Neural cell (in vitro differentiated cells): ENCODE data around the gene KIF16B. TPM values are rescaled to one million over a fixed set of nuclear protein-coding genes. Genes with fewer than 3 reads are reported as not detected.

Source experiments
- H2AFZ ChIP-seq: fragments of 200-600, 300-800 bp; sonication (generic), shearing (Covaris generic); 2 replicates; pipeline ENCODE4 v1.6.0; 2014; ENCODE audit warnings: low read depth, mild to moderate bottlenecking, antibody characterized with exemption, low read length, moderate library complexity
- H3F3A ChIP-seq: fragments of 200-600 bp; shearing (Covaris generic); 2 replicates; pipeline ENCODE4 v1.6.1; 2016; ENCODE audit warnings: mild to moderate bottlenecking, moderate library complexity, mixed read lengths, antibody characterized with exemption, low read length; ENCODE audit not compliant: insufficient read depth, poor library complexity, severe bottlenecking
- H3K27ac ChIP-seq: fragments of 200-600, 300-800 bp; sonication (generic), shearing (Covaris generic); 2 replicates; pipeline ENCODE4 v1.5.1; 2014; ENCODE audit warnings: mild to moderate bottlenecking, low read length, moderate library complexity
- H3K27me3 ChIP-seq: fragments of 300-800, 200-600 bp; sonication (generic), shearing (Covaris generic); 2 replicates; pipeline ENCODE4 v1.6.0; 2014; ENCODE audit warnings: mild to moderate bottlenecking, low read depth, low read length, moderate library complexity; ENCODE audit not compliant: insufficient read depth
- H3K36me3 ChIP-seq: fragments of 300-800, 200-600 bp; sonication (generic), shearing (Covaris generic); 2 replicates; pipeline ENCODE4 v1.5.1; 2014; ENCODE audit warnings: mild to moderate bottlenecking, antibody characterized with exemption, low read length, moderate library complexity; ENCODE audit not compliant: insufficient read depth
- H3K4me2 ChIP-seq: fragments of 300-800, 200-600 bp; sonication (generic), shearing (Covaris generic); 2 replicates; pipeline ENCODE4 v1.6.0; 2014; ENCODE audit warnings: mild to moderate bottlenecking, low read length
- H3K4me3 ChIP-seq: fragments of 300-800, 200-600 bp; sonication (generic), shearing (Covaris generic); 2 replicates; pipeline ENCODE4 v1.5.1; 2014; ENCODE audit warnings: mild to moderate bottlenecking, low read length, moderate library complexity
- H3K79me2 ChIP-seq: fragments of 200-600 bp; shearing (Covaris generic); replicated peaks from 2 replicates; pipeline ENCODE4 v1.6.0; 2014; ENCODE audit warnings: mild to moderate bottlenecking, low read length, moderate library complexity; ENCODE audit not compliant: insufficient read depth
- H3K9ac ChIP-seq: fragments of 300-800, 200-600 bp; sonication (generic), shearing (Covaris generic); 2 replicates; pipeline ENCODE4 v1.6.1; 2016; ENCODE audit warnings: mild to moderate bottlenecking, low read length, mixed read lengths
- H3K9me2 ChIP-seq: fragments of 200-600 bp; shearing (Covaris generic); 2 replicates; pipeline ENCODE4 v1.6.1; 2016; ENCODE audit warnings: mild to moderate bottlenecking, low read length, mixed read lengths; ENCODE audit not compliant: insufficient read depth
- H3K9me3 ChIP-seq: fragments of 200-600, 300-800 bp; sonication (generic), shearing (Covaris generic); 2 replicates; pipeline ENCODE4 v1.6.1; 2016; ENCODE audit warnings: mild to moderate bottlenecking, mixed run types, low read length, moderate library complexity, mixed read lengths
- H4K20me1 ChIP-seq: fragments of 200-600 bp; shearing (Covaris generic); 2 replicates; pipeline ENCODE4 v1.6.1; 2016; ENCODE audit warnings: mild to moderate bottlenecking, mixed run types; ENCODE audit not compliant: insufficient read depth
- EP300 ChIP-seq: fragments of 450-650 bp; conservative IDR thresholded peaks from 2 replicates; pipeline ENCODE4 v1.6.1; 2014; ENCODE audit warnings: antibody characterized with exemption, mild to moderate bottlenecking, moderate library complexity; ENCODE audit not compliant: poor library complexity, severe bottlenecking
- EZH2 ChIP-seq: fragments of 200-600, 300-800 bp; shearing (Covaris generic), sonication (generic); IDR thresholded peaks from 2 replicates; pipeline ENCODE4 v1.6.1; 2014; ENCODE audit warnings: antibody characterized with exemption, low read length, borderline replicate concordance, mild to moderate bottlenecking; ENCODE audit not compliant: insufficient read depth, poor library complexity, severe bottlenecking
- MXI1 ChIP-seq: fragments of 450-650 bp; conservative IDR thresholded peaks from 2 replicates; pipeline ENCODE4 v1.6.1; 2014; ENCODE audit warnings: antibody characterized with exemption, mild to moderate bottlenecking; ENCODE audit not compliant: poor library complexity, severe bottlenecking
- POLR2AphosphoS5 ChIP-seq: IDR thresholded peaks from 2 replicates; pipeline ENCODE4 v1.6.1; 2012
- RAD21 ChIP-seq: fragments of 450-650 bp; conservative IDR thresholded peaks from 2 replicates; pipeline ENCODE4 v1.6.1; 2014; ENCODE audit warnings: antibody characterized with exemption, mild to moderate bottlenecking, moderate library complexity
- SMC3 ChIP-seq: fragments of 450-650 bp; conservative IDR thresholded peaks from 2 replicates; pipeline ENCODE4 v1.6.1; 2014; ENCODE audit warnings: antibody characterized with exemption, mild to moderate bottlenecking, moderate library complexity; ENCODE audit not compliant: poor library complexity
- TAF1 ChIP-seq: IDR thresholded peaks from 2 replicates; pipeline ENCODE4 v1.6.1; 2012; ENCODE audit warnings: low read depth
- polyA plus RNA-seq: library from polyadenylated mRNA; depleted of rRNA; stranded (reverse); fragments of >200 nt; gene quantifications from 2 replicates; pipeline ENCODE4 v1.2.3, GENCODE V29; 2014
- TF ChIP-seq, protein P1 (sequence below): fragments of 450-650 bp; IDR thresholded peaks from 2 replicates; pipeline ENCODE4 v1.5.1; 2014; ENCODE audit warnings: antibody characterized with exemption, mild to moderate bottlenecking, moderate library complexity; ENCODE audit not compliant: poor library complexity, severe bottlenecking
- TF ChIP-seq, protein P2 (sequence below): IDR thresholded peaks from 2 replicates; pipeline ENCODE4 v1.6.1; 2012; ENCODE audit warnings: borderline replicate concordance

Gene KIF16B
- polyA plus RNA-seq, 1 donor from 2014 or later: 3.8 TPM

DNA sequence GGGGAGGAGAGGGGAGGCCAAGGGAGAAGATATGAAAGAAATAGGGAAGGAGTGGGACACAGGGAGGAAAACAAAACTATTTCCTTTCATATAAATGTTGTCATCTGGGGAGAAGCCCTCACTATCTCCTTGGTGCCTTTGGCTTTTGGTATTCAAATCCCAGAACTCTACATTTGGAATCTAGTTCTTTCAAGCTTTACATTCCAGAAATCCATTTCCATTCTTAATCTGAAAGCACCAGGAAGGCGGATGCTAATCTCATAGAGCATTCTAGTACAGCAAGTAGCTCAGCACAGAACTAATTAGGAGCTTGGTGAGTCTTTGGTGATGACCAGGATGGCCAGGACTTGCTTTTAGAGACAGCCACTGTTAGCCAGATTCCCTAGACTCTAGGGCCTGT is 177.9 kb downstream of the KIF16B start:
- Histone ChIP-seq H3K9ac (no peak overlapping the region), H3K36me3 (no peaks in the 10 kb centered on the region), H3K27me3 (no peaks in the 10 kb centered on the region), H3F3A (no peaks in the 10 kb centered on the region), H3K9me2 (no peaks in the 10 kb centered on the region), H3K4me2 (no peak overlapping the region), H3K79me2 (no peaks in the 10 kb centered on the region), H2AFZ (no peak overlapping the region), H3K9me3 (no peaks in the 10 kb centered on the region), H4K20me1 (no peaks in the 10 kb centered on the region), H3K4me3 (no peak overlapping the region), H3K27ac (no peak overlapping the region)
- TF ChIP-seq, protein P1, sequence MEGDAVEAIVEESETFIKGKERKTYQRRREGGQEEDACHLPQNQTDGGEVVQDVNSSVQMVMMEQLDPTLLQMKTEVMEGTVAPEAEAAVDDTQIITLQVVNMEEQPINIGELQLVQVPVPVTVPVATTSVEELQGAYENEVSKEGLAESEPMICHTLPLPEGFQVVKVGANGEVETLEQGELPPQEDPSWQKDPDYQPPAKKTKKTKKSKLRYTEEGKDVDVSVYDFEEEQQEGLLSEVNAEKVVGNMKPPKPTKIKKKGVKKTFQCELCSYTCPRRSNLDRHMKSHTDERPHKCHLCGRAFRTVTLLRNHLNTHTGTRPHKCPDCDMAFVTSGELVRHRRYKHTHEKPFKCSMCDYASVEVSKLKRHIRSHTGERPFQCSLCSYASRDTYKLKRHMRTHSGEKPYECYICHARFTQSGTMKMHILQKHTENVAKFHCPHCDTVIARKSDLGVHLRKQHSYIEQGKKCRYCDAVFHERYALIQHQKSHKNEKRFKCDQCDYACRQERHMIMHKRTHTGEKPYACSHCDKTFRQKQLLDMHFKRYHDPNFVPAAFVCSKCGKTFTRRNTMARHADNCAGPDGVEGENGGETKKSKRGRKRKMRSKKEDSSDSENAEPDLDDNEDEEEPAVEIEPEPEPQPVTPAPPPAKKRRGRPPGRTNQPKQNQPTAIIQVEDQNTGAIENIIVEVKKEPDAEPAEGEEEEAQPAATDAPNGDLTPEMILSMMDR: no peak
- no peak for TF ChIP-seq RAD21
- TF ChIP-seq POLR2AphosphoS5: no peak
- TF ChIP-seq SMC3: no peak

DNA sequence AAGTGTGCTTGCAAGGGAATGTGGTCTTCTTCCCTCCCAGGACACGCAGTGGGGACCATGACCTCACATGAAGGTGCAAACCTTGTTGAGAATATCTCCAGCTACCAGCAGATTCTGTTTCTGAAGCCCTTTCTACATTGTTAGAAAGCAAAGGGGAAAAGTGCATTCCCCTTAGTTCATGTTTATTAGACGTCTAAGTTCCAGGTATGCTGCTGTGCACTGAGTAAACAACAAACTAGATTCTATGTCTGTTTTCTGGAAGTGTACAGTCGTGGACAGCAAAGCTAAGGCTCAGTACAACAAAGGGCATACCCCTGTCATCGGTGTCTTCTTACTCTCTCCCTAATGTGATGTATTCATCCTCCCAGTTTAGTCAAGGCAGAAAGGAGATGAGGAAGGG is 178.5 kb downstream of the KIF16B start:
- no peak for TF ChIP-seq RAD21
- TF ChIP-seq EP300: no peak
- TF ChIP-seq, protein P1: no peak
- H4K20me1 ChIP-seq: no peaks in the 10 kb centered on the region
- H2AFZ ChIP-seq: no peak overlapping the region
- H3K9me3 ChIP-seq: no peaks in the 10 kb centered on the region
- H3K4me2 ChIP-seq: no peak overlapping the region
- no peak overlapping the region for H3K4me3 ChIP-seq
- H3K27me3 ChIP-seq: no peaks in the 10 kb centered on the region
- H3K9ac ChIP-seq: no peak overlapping the region
- no peaks in the 10 kb centered on the region for H3K79me2 ChIP-seq
- no peaks in the 10 kb centered on the region for H3K9me2 ChIP-seq
- no peaks in the 10 kb centered on the region for H3K36me3 ChIP-seq
- no peak overlapping the region for H3K27ac ChIP-seq
- no peaks in the 10 kb centered on the region for H3F3A ChIP-seq

DNA sequence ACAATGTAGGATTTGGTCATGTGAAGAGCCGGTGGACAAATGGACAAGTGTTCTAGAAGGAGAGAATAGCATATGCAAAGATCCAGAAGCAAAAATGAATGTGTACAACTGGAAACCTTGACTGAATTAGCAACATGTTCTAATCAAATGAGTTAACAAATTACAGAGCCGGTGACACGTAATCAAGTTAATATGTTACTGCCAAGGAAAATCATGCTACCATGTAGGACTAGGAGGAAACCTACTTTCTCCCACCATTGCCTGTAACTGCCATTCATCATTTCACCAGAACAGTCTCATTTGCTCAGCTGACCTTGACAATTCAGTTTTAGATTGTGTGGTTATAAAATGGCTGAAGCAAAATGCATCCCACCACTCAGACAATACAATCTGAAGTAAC is 179.4 kb downstream of the KIF16B start:
- H3K9ac ChIP-seq: no peak overlapping the region
- H3F3A ChIP-seq: no peaks in the 10 kb centered on the region
- no peaks in the 10 kb centered on the region for H3K79me2 ChIP-seq
- H4K20me1 ChIP-seq: no peaks in the 10 kb centered on the region
- H2AFZ ChIP-seq: no peak overlapping the region
- no peaks in the 10 kb centered on the region for H3K27me3 ChIP-seq
- H3K4me3 ChIP-seq: no peak overlapping the region
- TF ChIP-seq POLR2AphosphoS5 (no peak), MXI1 (no peak), EP300 (no peak), RAD21 (no peak), TAF1 (no peak), SMC3 (no peak), EZH2 (no peak)
- TF ChIP-seq, protein P2, sequence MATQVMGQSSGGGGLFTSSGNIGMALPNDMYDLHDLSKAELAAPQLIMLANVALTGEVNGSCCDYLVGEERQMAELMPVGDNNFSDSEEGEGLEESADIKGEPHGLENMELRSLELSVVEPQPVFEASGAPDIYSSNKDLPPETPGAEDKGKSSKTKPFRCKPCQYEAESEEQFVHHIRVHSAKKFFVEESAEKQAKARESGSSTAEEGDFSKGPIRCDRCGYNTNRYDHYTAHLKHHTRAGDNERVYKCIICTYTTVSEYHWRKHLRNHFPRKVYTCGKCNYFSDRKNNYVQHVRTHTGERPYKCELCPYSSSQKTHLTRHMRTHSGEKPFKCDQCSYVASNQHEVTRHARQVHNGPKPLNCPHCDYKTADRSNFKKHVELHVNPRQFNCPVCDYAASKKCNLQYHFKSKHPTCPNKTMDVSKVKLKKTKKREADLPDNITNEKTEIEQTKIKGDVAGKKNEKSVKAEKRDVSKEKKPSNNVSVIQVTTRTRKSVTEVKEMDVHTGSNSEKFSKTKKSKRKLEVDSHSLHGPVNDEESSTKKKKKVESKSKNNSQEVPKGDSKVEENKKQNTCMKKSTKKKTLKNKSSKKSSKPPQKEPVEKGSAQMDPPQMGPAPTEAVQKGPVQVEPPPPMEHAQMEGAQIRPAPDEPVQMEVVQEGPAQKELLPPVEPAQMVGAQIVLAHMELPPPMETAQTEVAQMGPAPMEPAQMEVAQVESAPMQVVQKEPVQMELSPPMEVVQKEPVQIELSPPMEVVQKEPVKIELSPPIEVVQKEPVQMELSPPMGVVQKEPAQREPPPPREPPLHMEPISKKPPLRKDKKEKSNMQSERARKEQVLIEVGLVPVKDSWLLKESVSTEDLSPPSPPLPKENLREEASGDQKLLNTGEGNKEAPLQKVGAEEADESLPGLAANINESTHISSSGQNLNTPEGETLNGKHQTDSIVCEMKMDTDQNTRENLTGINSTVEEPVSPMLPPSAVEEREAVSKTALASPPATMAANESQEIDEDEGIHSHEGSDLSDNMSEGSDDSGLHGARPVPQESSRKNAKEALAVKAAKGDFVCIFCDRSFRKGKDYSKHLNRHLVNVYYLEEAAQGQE: no peak
- TF ChIP-seq, protein P1: no peak
- no peak overlapping the region for H3K4me2 ChIP-seq
- no peak overlapping the region for H3K27ac ChIP-seq
- H3K9me2 ChIP-seq: no peaks in the 10 kb centered on the region
- H3K9me3 ChIP-seq: no peaks in the 10 kb centered on the region
- no peaks in the 10 kb centered on the region for H3K36me3 ChIP-seq
